Fibroblast of skin of left quadriceps (primary cell): ENCODE results near the gene ANO1.
"Not testable (repeated sequence)": the region's sequence is repeated elsewhere in the genome, so short reads cannot be mapped to it uniquely, and the experiment has no call there.

Experiments
- DNase-seq, 2 experiments: peaks; one replicate each; pipeline ENCODE4 v3.0.0-alpha.2; 2013; ENCODE audit warnings: low read depth in 2 of 2

The ANO1 gene

DNA sequence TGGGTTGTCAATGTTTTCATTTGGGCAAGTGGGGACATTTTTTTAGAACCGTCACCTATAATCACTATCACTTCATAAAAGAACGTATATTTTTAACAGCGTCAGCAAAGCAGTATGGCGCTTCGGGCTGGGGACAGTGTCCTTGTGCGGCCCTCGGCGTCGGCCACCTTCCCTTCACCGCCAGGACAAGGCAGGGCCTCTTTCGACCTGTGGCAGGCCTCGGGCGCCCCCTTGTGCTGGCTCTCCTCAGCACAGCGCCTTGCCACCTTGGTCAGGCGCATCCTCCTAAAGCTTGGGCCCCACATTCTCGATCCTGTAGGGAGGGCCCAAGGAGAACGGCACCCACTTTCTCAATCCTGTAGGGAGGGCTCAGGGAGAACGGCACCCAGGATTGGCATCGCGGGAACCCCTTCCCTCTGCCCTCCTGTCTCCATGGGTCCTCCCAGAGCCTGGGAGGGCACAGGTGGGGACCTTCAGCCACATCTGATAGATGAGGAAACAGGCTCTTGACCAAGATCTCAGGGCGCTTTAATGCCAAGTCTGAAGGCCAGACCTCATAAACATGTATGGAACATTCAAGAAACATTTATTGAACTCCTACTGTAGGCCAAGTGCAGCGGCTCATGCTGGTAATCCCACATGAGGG, 113.5 kb downstream of the ANO1 start:
- DNase-seq: no peak

DNA sequence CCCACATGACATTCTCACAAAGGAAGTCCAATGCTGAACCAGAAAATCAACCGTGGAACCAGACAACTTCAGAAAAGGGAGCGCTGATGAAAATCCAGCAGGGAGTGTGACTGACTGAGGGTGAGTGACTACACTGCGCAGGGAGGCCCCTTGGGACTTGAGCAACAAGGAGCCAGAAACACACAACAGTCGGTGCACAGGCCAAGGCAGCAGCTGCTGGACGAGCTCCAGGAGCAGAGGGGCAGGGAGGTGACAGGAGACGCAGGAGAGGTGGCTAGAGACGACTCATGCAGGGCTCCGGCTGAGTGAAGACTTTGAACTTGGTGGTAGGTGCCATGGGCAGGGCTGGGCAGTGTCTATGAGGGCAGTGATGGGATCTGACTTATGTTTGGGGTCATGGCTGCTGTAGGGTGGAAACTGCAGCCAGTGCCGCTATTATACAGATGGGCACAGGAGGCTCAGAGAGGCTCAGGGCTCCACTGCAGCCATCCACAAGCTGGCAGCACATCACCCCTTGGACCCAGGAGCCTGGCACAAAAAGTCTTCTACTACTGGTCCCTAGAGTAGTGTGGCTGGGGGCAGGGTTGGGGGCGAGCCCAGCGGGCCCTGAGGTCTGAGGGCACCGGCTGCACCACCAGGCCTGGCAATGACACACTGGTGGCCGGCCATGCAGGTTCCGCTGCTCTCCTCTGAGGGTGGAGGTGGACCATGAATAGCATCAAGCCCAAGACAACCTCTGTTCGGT, 114.7 kb downstream of the ANO1 start:
- DNase-seq: no peak

GRCh38 chr11:70193411-70194292, 115.5 kb downstream of the ANO1 start:
- DNase-seq: no peak

DNA sequence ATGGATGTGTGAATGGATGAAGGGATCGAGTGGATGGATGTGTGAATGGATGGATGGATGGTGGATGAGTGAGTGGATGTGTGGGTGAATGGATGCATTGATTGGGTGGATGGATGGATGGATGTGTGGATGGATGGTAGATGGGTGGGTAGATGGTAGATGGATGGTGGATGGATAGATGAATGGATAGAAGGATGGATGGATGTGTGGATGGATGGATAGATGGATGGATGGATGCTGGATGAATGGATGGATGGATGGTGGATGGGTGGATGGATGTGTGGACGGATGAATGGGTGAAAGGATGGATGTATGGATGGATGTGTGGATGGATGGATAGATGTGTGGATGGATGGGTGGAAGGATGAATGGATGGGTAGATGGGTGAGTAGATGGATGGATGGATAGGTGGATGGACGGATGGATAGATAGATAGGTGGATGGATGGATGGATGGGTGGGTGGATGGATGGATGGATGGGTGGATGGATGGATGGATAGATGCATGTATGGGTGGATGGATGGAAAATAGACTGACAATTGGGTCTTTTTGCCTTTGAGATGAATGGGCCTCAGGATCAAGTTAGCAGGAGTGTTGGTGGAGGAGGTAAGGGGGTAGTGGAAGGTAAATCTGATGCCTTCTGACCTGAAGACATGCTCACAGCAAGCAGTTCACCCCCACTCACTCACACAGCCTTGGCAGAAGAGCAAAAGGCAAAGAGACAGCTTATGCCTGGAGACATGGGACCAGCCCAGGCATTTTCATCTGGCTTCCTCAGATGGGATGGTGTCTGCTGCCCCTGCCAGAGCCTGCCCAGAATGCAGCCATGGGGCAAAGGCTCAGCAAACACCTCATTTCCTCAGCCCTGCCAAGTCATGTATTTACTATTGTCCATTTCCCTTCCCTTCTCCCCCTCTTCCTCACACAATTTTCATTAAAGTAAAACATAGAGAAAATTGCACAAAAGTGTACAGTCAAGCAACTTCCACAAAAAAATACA, 117.0 kb downstream of the ANO1 start:
- DNase-seq: no peak

DNA sequence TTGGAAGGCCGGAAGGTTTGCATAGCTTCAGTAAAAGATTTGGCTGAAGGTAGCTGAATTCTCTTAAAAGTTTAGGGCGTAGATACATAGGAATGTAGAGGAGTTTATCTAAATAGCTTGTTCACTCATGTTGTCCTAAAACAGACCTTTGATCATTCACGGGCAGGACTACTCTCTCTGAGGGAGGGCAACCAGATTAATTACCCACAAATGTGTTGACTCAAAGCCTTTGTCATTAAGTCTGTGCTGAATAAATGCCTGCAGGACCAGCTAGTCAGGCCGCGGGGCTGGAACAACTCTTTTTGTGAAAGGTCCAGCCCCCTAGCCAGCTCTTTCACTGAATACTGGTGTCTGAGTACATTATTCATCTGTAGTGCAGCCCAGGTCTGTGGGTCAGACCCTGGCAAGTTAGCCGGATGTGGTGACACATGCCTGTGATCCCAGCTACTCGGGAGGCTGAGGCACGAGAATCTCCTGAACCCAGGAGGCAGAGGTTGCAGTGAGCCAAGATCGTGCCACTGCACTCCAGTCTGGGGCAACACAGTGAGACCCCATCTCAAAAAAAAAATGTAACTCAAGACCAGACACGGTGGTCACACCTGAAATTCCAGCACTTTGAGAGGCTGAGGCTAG, 122.2 kb downstream of the ANO1 start:
- DNase-seq: no peak

DNA sequence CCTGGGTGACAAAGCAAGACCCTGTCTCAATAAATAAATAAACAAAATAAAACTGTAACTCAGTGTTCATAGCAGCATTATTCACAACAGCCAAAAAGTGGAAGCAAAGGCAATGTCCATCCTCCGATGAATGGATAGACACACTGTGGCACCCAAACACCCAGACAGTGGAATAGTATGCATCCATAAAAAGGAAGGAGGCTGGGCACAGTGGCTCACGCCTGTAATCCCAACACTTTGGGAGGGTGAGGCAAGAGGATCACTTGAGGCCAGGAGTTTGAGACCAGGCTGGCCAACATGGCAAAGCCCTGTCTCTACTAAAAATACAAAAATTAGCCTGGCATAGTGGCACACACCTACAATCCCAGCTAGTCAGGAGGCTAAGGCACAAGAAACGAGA, 122.9 kb downstream of the ANO1 start:
- DNase-seq: not testable (repeated sequence)

- DNase-seq: no peak
Measured at GRCh38 chr11:70201882-70202861, 124.1 kb downstream of the ANO1 start.

DNA sequence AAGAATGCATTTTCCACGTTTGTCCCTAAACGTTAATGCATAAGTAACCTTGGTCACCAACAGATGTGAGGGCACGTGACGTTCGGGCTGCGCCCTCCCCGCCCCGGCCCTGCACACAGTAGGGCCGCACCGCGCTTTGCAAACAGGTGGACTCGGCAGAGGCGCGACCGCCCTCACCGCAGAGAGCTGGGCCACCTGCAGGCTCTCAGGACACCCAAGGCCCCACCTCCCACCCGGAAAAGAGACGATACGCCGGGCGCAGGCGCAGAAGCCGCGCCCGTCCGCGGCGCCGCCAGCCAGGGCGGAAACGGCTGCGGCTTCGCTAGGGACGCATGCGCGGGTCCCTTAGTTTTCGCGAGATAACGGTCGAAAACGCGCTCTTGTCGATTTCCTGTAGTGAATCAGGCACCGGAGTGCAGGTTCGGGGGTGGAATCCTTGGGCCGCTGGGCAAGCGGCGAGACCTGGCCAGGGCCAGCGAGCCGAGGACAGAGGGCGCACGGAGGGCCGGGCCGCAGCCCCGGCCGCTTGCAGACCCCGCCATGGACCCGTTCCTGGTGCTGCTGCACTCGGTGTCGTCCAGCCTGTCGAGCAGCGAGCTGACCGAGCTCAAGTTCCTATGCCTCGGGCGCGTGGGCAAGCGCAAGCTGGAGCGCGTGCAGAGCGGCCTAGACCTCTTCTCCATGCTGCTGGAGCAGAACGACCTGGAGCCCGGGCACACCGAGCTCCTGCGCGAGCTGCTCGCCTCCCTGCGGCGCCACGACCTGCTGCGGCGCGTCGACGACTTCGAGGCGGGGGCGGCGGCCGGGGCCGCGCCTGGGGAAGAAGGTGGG, 125.0 kb downstream of the ANO1 start, which contains the start of gene FADD:
Gene FADD (plus strand): TSS at position 377 of the 831 bp plus-strand sequence. CDS start 164 bp downstream, at position 541.
- DNase-seq: peak; percentile 82 to 85

DNA sequence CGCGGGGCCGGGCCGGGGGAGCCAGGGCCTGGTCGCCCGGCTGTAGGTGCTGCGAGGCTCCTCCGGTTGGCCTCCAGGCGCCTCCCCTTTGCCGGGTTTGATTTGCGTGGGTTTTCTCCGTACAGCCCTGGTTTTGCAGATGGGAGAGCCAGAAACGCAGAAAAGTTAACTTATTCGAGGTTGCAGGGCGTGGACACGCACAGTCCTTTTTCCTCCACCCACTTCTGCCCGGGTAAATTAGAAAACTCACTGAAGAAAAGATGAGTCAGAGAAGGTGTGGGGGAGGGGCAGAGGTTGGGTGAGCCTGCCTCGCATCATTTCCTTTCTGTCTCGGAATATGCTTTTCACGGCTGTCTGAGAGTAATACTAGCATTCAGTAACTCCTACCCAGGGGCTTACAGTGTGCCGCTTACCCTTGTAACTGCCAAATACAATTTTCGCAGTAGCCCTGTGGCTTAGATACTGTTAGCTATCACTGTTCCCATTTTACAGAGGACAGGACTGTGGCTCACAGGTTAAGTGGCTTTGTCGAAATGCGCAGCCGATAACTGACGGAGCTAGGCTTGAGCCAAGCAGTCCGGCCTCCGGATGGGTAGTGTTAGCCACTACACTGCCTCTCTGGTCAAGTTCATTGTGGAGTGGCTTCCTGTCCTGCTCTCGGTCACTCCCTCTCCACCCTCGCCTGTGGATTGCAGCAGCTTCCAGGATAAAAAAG, 125.8 kb downstream of the ANO1 start:
- DNase-seq: peak; percentile 61 to 62

DNA sequence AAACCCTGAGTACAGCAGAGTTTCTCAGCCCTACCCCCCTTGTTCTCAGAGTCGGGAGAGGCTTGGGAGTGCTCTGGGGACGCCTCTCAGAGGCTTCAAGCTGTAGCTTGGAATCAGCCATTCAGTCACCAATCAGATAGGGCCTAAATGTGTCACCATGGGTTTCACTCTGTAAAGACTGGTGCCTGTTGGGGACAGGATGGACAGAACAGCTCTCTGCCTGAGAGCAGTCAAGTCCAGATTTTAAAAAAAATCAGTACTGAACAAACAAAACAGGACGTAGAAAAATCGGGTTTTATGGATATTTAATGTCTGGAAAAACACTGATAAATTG, 126.3 kb downstream of the ANO1 start:
- no peak for DNase-seq

GRCh38 chr11:70205049-70205725, 127.1 kb downstream of the ANO1 start:
- DNase-seq: no peak

- no peak for DNase-seq
Measured at GRCh38 chr11:70205766-70206165, 127.6 kb downstream of the ANO1 start.

- DNase-seq: no peak
Measured at GRCh38 chr11:70206226-70206981, 128.3 kb downstream of the ANO1 start.

DNA sequence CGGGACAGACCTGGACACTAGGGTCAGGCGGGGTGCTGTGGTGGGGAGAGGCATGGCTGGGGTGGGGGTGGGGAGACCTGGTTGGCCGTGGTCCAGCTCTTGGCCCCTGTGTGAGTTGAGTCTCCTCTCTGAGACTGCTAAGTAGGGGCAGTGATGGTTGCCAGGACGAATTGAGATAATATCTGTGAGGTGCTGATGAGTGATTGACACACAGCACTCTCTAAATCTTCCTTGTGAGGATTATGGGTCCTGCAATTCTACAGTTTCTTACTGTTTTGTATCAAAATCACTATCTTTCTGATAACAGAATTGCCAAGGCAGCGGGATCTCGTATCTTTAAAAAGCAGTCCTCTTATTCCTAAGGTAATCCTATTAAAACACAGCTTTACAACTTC, 128.9 kb downstream of the ANO1 start:
- no peak for DNase-seq

DNA sequence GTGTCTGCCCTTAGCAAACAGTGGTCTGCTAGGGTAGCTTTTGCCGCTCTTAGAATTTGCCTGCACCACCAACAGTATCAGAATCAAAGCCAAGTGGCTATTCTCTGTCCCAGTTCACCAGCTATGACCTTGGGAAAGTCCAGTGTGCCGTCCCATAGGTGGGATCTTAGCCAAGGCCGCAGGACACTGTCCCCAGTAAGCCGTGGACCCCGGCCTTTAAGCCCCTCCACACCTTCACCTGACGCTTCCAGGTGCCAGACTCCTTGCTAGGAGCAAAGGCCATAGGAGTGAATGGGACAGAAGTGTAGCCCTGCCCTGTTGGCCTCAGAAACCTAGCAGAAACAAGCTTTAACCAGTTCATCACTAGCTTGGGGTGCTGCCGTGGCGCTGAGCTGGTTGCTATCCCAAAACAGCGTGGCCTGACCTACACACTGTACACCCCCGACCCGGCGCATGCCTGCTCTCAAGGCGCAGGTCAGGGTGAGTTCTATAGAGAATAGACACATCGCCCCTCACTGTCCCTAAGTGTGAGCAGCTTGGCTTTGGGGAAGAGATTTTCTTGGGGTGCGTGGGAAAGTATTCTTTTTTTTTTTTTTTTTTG, 129.5 kb downstream of the ANO1 start:
- no peak for DNase-seq

DNA sequence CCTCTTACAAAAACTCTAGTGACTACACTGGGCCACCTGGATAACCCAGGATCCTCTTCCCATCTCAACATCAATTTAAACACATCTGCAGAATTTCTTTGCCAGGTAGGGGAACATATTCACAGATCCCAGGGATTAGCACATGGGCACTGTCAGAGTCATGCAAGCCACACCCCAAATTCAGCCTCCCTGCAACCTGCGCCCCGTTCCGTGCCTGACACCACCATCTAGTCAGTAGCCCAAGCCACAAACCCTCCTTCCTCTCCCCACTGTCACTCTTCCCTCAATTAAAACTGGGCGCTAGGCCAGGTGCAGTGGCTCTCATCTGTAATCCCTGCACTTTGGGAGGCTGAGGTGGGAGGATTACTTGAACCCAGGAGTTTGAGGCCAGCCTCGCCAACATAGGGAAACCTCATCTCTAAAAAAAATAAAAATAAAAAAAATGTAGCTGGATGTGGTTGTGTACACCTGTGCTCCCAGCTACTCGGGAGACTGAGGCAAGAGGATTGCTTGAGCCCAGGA, 131.3 kb downstream of the ANO1 start:
- DNase-seq: no peak
